Endothelial cell of hepatic sinusoid (primary cell): ENCODE data around the gene RBM45.
"Not testable (repeated sequence)": the region's sequence is repeated elsewhere in the genome, so short reads cannot be mapped to it uniquely, and the experiment has no call there.

Experiments used
- in situ Hi-C: cut with HindIII; loops from 2 replicates; pipeline ENCODE4 v1.10.0; 2017; ENCODE audit warnings: low sequenced_read_pairs

RBM45 gene

GRCh38 chr2:178106053-178106452 is 6.2 kb upstream of the RBM45 start:
- in situ Hi-C loops, result no loop called here

DNA sequence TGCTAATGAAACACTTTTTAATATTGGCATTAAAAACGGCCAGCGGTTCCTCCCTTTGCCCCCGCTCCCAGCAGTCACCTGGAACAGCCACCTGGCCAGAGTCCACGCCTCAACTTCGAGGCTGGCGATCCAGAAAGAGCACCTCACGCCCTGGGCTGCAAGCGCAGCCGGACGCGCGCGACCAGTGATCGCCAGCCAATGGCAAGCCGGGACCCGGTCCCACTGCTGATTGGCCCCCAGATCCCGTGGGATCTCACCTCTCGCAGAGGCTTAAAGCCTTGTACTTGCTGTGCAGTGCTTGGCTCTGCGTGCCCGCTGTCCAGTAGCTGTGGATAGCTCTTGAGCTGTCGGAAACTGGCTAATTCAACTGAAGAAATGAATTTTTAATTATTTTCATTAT is 4.1 kb upstream of the RBM45 start:
- in situ Hi-C loops, result no loop called here

DNA sequence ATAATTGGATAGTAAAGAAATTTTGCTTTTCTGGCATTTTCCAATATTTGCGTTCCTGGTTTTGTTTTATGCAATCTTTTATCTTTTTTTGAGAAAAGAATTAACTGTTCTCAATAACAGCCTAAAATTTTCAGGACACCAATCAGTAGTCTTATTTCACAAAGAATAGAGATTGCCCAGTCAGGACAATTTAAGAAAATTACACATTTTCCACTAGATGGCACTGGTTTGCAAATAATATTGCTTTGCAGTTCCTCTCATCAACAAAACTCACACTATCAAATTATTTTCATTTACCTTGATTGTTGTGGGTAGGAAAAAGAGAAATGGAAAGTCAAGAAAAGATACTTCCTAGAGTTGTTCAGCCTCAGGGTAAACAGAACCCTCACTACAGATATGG is 2.4 kb upstream of the RBM45 start:
- in situ Hi-C loops, result no loop called here

DNA sequence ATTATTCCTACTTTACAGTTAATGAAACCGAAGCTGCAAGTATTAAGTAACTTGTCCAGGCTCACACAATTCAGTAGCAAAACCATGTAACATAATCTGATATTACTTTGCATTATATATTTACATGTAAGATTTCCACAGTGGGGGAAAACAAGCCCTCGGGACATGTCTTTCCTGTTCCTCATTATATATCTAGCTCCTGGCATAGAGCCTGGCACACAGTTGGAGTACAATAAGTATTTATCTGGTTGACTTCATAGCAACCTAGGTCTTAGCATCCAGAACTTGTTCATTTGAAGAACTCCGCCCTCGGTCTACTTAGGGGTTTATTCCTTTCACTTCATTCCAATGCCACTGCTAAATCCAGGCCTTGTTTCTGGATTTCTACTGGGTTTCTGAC is 1.6 kb upstream of the RBM45 start:
- in situ Hi-C loops, result no loop called here

GRCh38 chr2:178111743-178112142 is 494 bp upstream of the RBM45 start:
- in situ Hi-C loops, result no loop called here

DNA sequence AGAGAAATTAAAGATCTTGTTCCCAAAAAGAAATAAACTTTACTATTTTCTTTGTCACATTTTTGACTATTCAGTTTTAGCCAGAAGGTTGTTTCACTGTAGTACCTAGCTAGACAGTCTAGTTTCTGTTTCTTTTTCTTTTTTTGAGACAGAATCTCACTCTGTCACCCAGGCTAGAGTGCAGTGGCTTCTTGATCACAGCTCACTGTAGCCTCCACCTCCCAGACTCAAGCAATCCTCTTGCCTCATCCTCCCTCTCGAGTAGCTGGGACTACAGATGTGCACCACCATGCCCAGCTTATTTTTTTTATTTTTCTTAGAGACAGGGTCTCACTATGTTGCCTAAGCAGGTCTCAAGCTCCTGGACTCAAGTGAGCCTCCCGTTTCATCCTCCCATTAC is 2.2 kb downstream of the RBM45 start:
- in situ Hi-C loops, result no loop called here

DNA sequence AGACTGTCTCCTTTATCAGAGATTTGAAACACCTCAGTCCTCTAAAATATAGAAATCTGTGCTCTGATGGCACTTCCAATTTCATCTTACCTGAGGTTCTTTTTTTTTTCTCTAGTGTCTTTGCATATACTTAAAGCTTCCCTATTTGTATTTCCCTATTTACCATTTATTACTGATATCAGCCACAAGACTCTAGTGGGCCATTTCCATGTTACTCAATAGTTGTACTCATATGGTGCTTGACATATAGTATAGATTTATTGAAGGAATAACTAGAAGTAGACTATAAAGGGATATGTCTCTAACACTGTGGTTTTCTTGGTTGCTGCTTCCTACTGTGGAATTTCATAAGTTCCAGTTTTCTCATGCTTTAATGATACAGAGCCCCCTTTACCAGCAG is 3.0 kb downstream of the RBM45 start:
- in situ Hi-C loops, result no loop called here

DNA sequence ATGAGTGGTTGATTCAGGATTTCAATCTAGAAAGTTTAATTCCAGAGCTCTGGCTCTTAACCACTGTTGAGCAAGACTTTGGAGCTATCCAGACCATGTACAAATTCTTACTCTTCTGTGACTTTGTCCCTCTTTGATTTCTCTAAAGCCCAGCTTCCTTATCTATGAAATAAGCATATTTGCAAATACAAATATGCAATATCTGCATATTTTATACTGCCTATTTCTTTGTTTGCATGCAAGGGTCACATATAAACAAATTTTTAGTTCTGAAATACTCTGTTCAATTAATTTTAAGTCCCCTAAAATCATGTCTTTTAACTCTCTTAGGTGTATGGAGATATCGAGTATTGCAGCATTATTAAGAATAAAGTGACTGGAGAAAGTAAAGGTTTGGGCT is 5.5 kb downstream of the RBM45 start:
- in situ Hi-C loops, result no loop called here

- in situ Hi-C loops, result no loop called here
These were observed 7.1 kb downstream of the RBM45 start for GRCh38 chr2:178119179-178119922.

- in situ Hi-C loops, result no loop called here
These were observed 10.9 kb downstream of the RBM45 start for GRCh38 chr2:178123163-178123562.

GRCh38 chr2:178125125-178125524 is 12.9 kb downstream of the RBM45 start:
- in situ Hi-C loops, result loop anchor here (5.0 to 25.0 kb wide), 3 partner anchors 82 to 287 kb away; no protein-coding TSS in a partner anchor

- in situ Hi-C loops, result loop anchor here (5.0 to 25.0 kb wide), 3 partner anchors 81 to 286 kb away; no protein-coding TSS in a partner anchor
These were observed 13.6 kb downstream of the RBM45 start for GRCh38 chr2:178125862-178126261.

DNA sequence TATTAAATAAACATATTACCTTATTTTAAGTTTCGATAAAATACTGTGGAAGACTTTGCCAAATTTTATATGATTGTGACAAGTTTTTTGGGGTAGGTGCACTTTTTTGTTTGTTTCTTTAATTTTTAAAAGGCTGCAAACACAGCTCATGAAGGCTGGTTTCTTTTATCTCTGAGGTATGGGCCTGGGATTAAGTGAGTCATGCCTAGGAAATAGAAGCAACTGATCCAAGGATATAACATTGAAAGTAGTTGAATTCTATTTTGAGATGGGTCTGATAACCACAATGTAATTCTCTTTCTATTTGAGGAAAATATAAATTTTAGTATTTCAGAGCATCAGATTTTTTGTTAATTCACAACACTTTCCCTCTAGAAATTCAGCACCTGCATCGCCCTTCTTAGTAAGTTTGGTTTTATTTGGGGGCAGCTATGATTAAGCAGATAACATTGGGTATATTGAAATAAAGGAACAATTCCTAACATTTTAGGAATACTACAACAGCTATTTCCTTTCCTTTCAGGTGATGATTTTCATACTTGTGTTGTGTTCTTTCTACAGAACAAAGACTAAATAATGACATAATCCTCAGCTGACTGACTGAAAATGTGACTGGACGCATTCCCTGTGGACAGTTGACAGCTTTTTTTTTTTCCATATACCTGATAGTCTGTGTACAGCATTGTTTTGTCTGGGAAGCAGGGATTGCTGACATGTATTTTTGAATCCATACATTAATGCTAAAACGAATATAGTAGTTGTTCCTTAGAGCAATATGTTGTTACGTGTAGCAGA is 16.8 kb downstream of the RBM45 start:
- in situ Hi-C loops, result loop anchor here (5.0 to 25.0 kb wide), 3 partner anchors 78 to 283 kb away; no protein-coding TSS in a partner anchor

- in situ Hi-C loops, result loop anchor here (25.0 kb wide), 1 partner anchor 276 kb away; no protein-coding TSS in a partner anchor
These were observed 24.2 kb downstream of the RBM45 start for GRCh38 chr2:178136321-178137025.

DNA sequence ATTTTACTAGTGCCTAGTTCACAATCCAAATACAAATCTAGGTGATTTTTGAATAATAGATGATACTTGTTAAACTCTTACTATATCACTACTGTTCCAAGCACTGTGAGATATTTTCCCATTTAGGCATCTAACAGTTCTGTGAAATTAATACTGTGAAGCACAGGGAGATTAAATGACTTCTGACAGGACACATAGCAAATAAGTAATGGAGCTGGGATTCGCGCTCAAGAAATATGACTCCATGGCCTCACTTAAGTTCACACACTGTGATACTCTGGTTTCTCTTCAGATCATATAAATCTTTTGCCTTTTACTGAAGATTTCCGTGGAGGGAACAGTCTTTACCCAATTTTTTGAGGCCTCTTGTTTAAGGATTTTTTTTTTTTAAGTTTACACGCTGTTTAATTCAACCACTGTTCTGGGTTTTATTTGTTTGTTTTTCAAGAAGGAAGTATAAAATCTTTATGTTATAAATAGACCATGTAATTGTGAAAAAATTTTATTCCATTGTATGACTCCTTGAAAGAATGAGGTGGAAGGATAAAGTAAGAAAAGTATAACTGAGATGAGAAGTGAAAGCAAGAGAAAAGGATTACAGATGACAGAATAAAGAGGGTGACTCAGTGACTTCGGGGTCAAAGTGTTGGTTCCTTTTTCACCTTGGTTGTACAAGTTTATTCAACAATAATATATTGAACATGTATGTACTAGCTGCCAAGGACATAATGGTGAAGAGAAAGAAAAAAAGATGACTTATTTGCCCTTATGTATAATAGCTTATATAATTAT is 30.2 kb downstream of the RBM45 start:
- in situ Hi-C loops, result loop anchor here (25.0 kb wide), 1 partner anchor 270 kb away; no protein-coding TSS in a partner anchor

DNA sequence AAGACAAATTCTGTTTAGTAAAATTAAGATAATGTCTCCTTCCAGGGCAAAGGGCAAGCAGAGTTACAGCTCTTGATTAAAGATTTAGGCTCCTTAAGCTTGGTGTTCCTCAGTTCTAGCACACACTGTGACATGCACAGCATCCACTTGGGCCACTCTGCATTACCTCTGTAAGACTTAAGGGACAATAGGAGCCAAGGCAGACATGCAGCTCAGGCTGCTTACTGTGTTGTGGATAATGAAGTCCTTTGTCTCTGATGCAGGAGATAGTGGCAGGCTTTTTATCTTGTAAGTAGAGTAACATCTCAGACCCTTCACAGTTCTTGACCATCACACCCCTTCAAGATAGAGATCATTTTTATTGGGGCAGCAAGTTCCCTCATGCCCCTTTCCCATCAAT is 31.2 kb downstream of the RBM45 start:
- in situ Hi-C loops, result loop anchor here (25.0 kb wide), 1 partner anchor 269 kb away; no protein-coding TSS in a partner anchor

DNA sequence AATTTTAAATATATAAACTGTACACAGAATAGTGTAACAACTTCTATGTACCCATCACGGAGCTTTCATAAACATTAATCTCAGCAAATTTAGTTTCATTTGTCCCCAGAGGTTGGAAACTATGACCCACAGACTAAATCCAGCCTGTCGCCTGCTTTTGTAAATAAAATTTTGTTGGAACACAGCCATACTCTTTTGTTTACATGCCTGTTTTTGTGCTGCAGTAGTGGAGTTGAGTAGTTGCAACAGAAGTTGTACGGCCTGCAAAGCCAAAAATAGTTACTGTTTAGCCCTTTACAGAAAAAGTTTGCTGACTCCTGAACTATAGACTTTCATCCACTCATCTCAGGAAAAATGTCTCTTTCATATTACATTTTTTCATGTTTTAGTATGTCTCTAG is 39.8 kb downstream of the RBM45 start:
- in situ Hi-C loops, result no loop called here

DNA sequence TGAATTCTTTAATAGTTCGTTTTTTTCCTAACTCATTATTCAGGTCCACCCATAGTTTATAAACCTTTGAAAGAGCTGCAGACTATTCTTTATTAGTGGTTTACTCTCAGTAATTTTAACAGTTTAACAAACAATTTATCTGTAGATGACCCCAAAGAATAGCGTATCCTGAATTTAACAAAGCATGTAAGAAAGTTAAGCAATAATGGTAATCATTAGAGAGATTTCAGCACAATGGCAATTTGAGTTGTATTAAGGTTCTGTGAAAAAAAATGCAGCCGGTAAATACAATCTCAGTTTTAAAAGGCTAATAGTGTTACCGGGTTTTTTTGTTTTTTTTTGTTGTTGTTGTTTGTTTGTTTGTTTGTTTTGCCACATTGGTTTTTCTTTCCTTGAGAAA is 40.3 kb downstream of the RBM45 start:
- in situ Hi-C loops, result no loop called here

DNA sequence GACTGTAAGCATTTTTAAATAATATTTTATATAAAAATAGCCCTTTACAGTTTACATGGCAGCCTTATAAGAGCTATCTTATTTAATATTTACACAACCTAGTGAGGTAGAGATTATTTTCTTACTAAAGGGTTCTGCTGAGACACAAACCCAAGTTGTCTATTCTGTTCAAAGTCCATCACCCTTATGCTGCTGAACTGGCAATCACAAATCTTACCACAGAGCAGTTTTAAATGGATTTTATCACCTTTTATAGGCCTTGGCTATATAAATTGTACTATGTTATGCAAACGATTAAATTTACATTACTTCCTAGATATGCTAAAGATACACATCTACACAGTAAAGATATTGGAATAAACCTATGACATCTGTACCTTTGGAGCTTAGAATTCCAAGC is 40.7 kb downstream of the RBM45 start:
- in situ Hi-C loops, result no loop called here

DNA sequence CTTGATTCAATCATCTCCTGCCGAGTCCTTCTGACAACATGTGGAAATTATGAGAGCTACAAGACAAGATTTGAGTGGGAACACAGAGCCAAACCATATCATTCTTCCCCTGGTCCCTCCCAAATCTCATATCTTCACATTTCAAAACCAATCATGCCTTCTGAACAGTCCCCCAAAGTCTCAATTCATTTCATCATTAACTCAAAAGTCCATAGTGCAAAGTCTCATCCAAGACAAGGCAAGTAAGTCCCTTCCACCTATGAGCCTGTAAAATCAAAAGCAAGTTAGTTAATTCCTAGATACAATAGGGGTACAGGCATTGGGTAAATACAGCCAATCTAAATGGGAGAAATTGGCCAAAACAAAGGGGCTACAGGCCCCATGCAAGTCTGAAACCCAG is 41.6 kb downstream of the RBM45 start:
- in situ Hi-C loops, result not testable (repeated sequence)
